OCI-LY7 (cell line): ENCODE data around the gene SPEF1.

ENCODE experiments used
- CTCF ChIP-seq: fragments of 200-600 bp; sonication (generic); conservative IDR thresholded peaks from 2 replicates; pipeline ENCODE4 v1.5.1; 2014; ENCODE audit warnings: mild to moderate bottlenecking, antibody characterized with exemption, low read length, moderate library complexity, mixed read lengths
- EZH2phosphoT487 ChIP-seq: fragments of 200-600 bp; sonication (generic); IDR thresholded peaks from 2 replicates; pipeline ENCODE4 v1.6.1; 2018; ENCODE audit warnings: low read depth, borderline replicate concordance, mild to moderate bottlenecking, mixed run types, antibody characterized with exemption, low read length, moderate library complexity, mixed read lengths

DNA sequence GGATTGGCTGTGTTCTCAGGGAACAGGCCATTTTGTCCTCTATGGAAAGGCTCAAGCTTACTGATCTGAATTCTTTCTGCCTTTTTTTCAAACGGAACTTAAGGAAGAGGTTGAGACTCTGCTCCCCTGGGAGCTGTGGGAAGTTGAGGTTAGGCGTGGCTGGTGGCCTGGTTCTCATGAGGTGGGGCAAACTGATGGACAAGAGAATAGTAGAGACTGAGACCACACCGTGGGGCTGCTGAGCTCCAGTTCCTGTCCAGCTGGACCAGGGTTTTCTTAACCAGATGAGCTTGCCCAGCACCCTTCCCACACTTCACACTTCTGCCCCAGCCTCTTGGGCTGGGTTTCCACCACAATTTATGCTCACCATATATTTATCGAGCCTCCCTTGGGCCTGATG is 45.2 kb upstream of the SPEF1 start:
- TF ChIP-seq CTCF (no peak), EZH2phosphoT487 (no peak)
